ENCODE results near the gene PUS3.
"Not testable (repeated sequence)": the region's sequence is repeated elsewhere in the genome, so short reads cannot be mapped to it uniquely, and the experiment has no call there.

Gene PUS3

GRCh38 chr11:125918140-125918840 is 15.3 kb upstream of the PUS3 start:
- no peaks in the 10 kb centered on the region for H3K9me3 ChIP-seq (ENCODE audit: control insufficient read depth in 5 of 5, low read length in 5 of 5)
- H3K27ac ChIP-seq (ENCODE audit: low read depth, low read length): no peak overlapping the region
- no peaks in the 10 kb centered on the region for H3K4me1 ChIP-seq (ENCODE audit: control insufficient read depth in 5 of 5, insufficient read depth in 5 of 5, low read length in 5 of 5)
- peaks cover 3 to 11% (median 10%) of the 10 kb centered on the region in 5 donors for H3K27me3 ChIP-seq (ENCODE audit: control insufficient read depth in 5 of 5, insufficient read depth in 4 of 5, low read length in 5 of 5)
- H3K9ac ChIP-seq (ENCODE audit: low read length in 5 of 5): no peak overlapping the region
- H3K4me3 ChIP-seq (ENCODE audit: low read depth in 1 of 5, low read length in 5 of 5): no peak overlapping the region
- H3K36me3 ChIP-seq (ENCODE audit: control insufficient read depth in 5 of 5, insufficient read depth in 5 of 5, low read length in 5 of 5): no peaks in the 10 kb centered on the region

- no peaks in the 10 kb centered on the region for H3K9me3 ChIP-seq (ENCODE audit: control insufficient read depth in 5 of 5, low read length in 5 of 5)
- H3K27me3 ChIP-seq (ENCODE audit: control insufficient read depth in 5 of 5, insufficient read depth in 4 of 5, low read length in 5 of 5): peaks cover 3 to 11% (median 10%) of the 10 kb centered on the region in 5 donors
- no peaks in the 10 kb centered on the region for H3K36me3 ChIP-seq (ENCODE audit: control insufficient read depth in 5 of 5, insufficient read depth in 5 of 5, low read length in 5 of 5)
- no peaks in the 10 kb centered on the region for H3K4me1 ChIP-seq (ENCODE audit: control insufficient read depth in 5 of 5, insufficient read depth in 5 of 5, low read length in 5 of 5)
- H3K27ac ChIP-seq (ENCODE audit: low read depth, low read length): no peak overlapping the region
- no peak overlapping the region for H3K4me3 ChIP-seq (ENCODE audit: low read depth in 1 of 5, low read length in 5 of 5)
- no peak overlapping the region for H3K9ac ChIP-seq (ENCODE audit: low read length in 5 of 5)
Measured at GRCh38 chr11:125916683-125917347, 13.8 kb upstream of the PUS3 start.

- H3K27ac ChIP-seq (ENCODE audit: low read depth, low read length); H3K36me3 ChIP-seq (ENCODE audit: control insufficient read depth in 5 of 5, insufficient read depth in 5 of 5, low read length in 5 of 5); H3K4me3 ChIP-seq (ENCODE audit: low read depth in 1 of 5, low read length in 5 of 5); H3K4me1 ChIP-seq (ENCODE audit: control insufficient read depth in 5 of 5, insufficient read depth in 5 of 5, low read length in 5 of 5); H3K9me3 ChIP-seq (ENCODE audit: control insufficient read depth in 5 of 5, low read length in 5 of 5); H3K9ac ChIP-seq (ENCODE audit: low read length in 5 of 5): not testable (repeated sequence)
- peaks cover under 1 to 13% (median 10%) of the 10 kb centered on the region in 5 donors for H3K27me3 ChIP-seq (ENCODE audit: control insufficient read depth in 5 of 5, insufficient read depth in 4 of 5, low read length in 5 of 5)
Measured at GRCh38 chr11:125914601-125915000, 11.6 kb upstream of the PUS3 start.

GRCh38 chr11:125910226-125910849 is 7.3 kb upstream of the PUS3 start:
- Histone ChIP-seq H3K27me3 (ENCODE audit: control insufficient read depth in 5 of 5, insufficient read depth in 4 of 5, low read length in 5 of 5) (peaks cover 0 to 9% (median 5%) of the 10 kb centered on the region in 5 donors), H3K9ac (ENCODE audit: low read length in 5 of 5) (no peak overlapping the region), H3K4me1 (ENCODE audit: control insufficient read depth in 5 of 5, insufficient read depth in 5 of 5, low read length in 5 of 5) (no peaks in the 10 kb centered on the region), H3K9me3 (ENCODE audit: control insufficient read depth in 5 of 5, low read length in 5 of 5) (no peaks in the 10 kb centered on the region), H3K27ac (ENCODE audit: low read depth, low read length) (no peak overlapping the region), H3K4me3 (ENCODE audit: low read depth in 1 of 5, low read length in 5 of 5) (no peak overlapping the region), H3K36me3 (ENCODE audit: control insufficient read depth in 5 of 5, insufficient read depth in 5 of 5, low read length in 5 of 5) (no peaks in the 10 kb centered on the region)

GRCh38 chr11:125904678-125905077 is 1.7 kb upstream of the PUS3 start:
- peaks cover 4 to 7% (median 5%) of the 10 kb centered on the region in 5 donors for H3K36me3 ChIP-seq (ENCODE audit: control insufficient read depth in 5 of 5, insufficient read depth in 5 of 5, low read length in 5 of 5)
- H3K27me3 ChIP-seq (ENCODE audit: control insufficient read depth in 5 of 5, insufficient read depth in 4 of 5, low read length in 5 of 5): peaks cover 9 to 23% (median 13%) of the 10 kb centered on the region in 5 donors
- H3K9me3 ChIP-seq (ENCODE audit: control insufficient read depth in 5 of 5, low read length in 5 of 5): no peaks in the 10 kb centered on the region
- peaks cover 4 to 24% (median 20%) of the 10 kb centered on the region in 5 donors for H3K4me1 ChIP-seq (ENCODE audit: control insufficient read depth in 5 of 5, insufficient read depth in 5 of 5, low read length in 5 of 5)
- peak overlapping the region in 2 of 5 donors; percentile 23 to 91 for H3K4me3 ChIP-seq (ENCODE audit: low read depth in 1 of 5, low read length in 5 of 5)
- no peak overlapping the region for H3K9ac ChIP-seq (ENCODE audit: low read length in 5 of 5)
- H3K27ac ChIP-seq (ENCODE audit: low read depth, low read length): no peak overlapping the region

- peaks cover 9 to 22% (median 13%) of the 10 kb centered on the region in 5 donors for H3K27me3 ChIP-seq (ENCODE audit: control insufficient read depth in 5 of 5, insufficient read depth in 4 of 5, low read length in 5 of 5)
- H3K4me3 ChIP-seq (ENCODE audit: low read depth in 1 of 5, low read length in 5 of 5): peak within 1 kb of the TSS; percentile 62 to 95 (median 82)
- H3K9me3 ChIP-seq (ENCODE audit: control insufficient read depth in 5 of 5, low read length in 5 of 5): no peaks in the 10 kb centered on the region
- H3K4me1 ChIP-seq (ENCODE audit: control insufficient read depth in 5 of 5, insufficient read depth in 5 of 5, low read length in 5 of 5): peaks cover 4 to 24% (median 20%) of the 10 kb centered on the region in 5 donors
- H3K9ac ChIP-seq (ENCODE audit: low read length in 5 of 5): no peak within 1 kb of the TSS
- no peak within 1 kb of the TSS for H3K27ac ChIP-seq (ENCODE audit: low read depth, low read length)
- peaks cover 11 to 14% (median 12%) of the 10 kb centered on the region in 5 donors for H3K36me3 ChIP-seq (ENCODE audit: control insufficient read depth in 5 of 5, insufficient read depth in 5 of 5, low read length in 5 of 5)
Measured at GRCh38 chr11:125903711-125904659, 979 bp upstream of the PUS3 start, which contains the start of gene DDX25. DDX25 (plus strand) TSS chr11:125904508; CDS start chr11:125904518, 10 bp downstream.

- Histone ChIP-seq H3K4me1 (ENCODE audit: control insufficient read depth in 5 of 5, insufficient read depth in 5 of 5, low read length in 5 of 5) (peaks cover 4 to 24% (median 20%) of the 10 kb centered on the region in 5 donors), H3K27ac (ENCODE audit: low read depth, low read length) (peak overlapping the region; percentile 93), H3K9me3 (ENCODE audit: control insufficient read depth in 5 of 5, low read length in 5 of 5) (no peaks in the 10 kb centered on the region)
Measured at GRCh38 chr11:125902277-125902926, 604 bp downstream of the PUS3 start.

GRCh38 chr11:125901872-125902271 is 1.1 kb downstream of the PUS3 start:
- H3K4me3 ChIP-seq (ENCODE audit: low read depth in 1 of 5, low read length in 5 of 5): no peak overlapping the region

More at GRCh38 chr11:125902277-125902926, 604 bp downstream of the PUS3 start:
- Histone ChIP-seq H3K36me3 (ENCODE audit: control insufficient read depth in 5 of 5, insufficient read depth in 5 of 5, low read length in 5 of 5) (peaks cover 12 to 16% (median 13%) of the 10 kb centered on the region in 5 donors), H3K27me3 (ENCODE audit: control insufficient read depth in 5 of 5, insufficient read depth in 4 of 5, low read length in 5 of 5) (peaks cover 9 to 19% (median 13%) of the 10 kb centered on the region in 5 donors), H3K4me3 (ENCODE audit: low read depth in 1 of 5, low read length in 5 of 5) (peak overlapping the region; percentile 62 to 95 (median 82)), H3K9ac (ENCODE audit: low read length in 5 of 5) (peak overlapping the region; percentile 69 to 97 (median 92))

GRCh38 chr11:125892994-125893393 is 10.0 kb downstream of the PUS3 start:
- Histone ChIP-seq H3K36me3 (ENCODE audit: control insufficient read depth in 5 of 5, insufficient read depth in 5 of 5, low read length in 5 of 5) (peaks cover 13 to 28% (median 25%) of the 10 kb centered on the region in 5 donors), H3K27me3 (ENCODE audit: control insufficient read depth in 5 of 5, insufficient read depth in 4 of 5, low read length in 5 of 5) (no peaks in the 10 kb centered on the region), H3K9ac (ENCODE audit: low read length in 5 of 5) (no peak overlapping the region), H3K4me3 (ENCODE audit: low read depth in 1 of 5, low read length in 5 of 5) (no peak overlapping the region), H3K4me1 (ENCODE audit: control insufficient read depth in 5 of 5, insufficient read depth in 5 of 5, low read length in 5 of 5) (peaks cover 0 to 11% (median 4%) of the 10 kb centered on the region in 5 donors), H3K27ac (ENCODE audit: low read depth, low read length) (no peak overlapping the region), H3K9me3 (ENCODE audit: control insufficient read depth in 5 of 5, low read length in 5 of 5) (no peaks in the 10 kb centered on the region)

More at GRCh38 chr11:125901872-125902271, 1.1 kb downstream of the PUS3 start:
- peaks cover 9 to 19% (median 13%) of the 10 kb centered on the region in 5 donors for H3K27me3 ChIP-seq (ENCODE audit: control insufficient read depth in 5 of 5, insufficient read depth in 4 of 5, low read length in 5 of 5)
- H3K9ac ChIP-seq (ENCODE audit: low read length in 5 of 5): no peak overlapping the region
- no peaks in the 10 kb centered on the region for H3K9me3 ChIP-seq (ENCODE audit: control insufficient read depth in 5 of 5, low read length in 5 of 5)
- peaks cover 4 to 24% (median 20%) of the 10 kb centered on the region in 5 donors for H3K4me1 ChIP-seq (ENCODE audit: control insufficient read depth in 5 of 5, insufficient read depth in 5 of 5, low read length in 5 of 5)
- H3K36me3 ChIP-seq (ENCODE audit: control insufficient read depth in 5 of 5, insufficient read depth in 5 of 5, low read length in 5 of 5): peaks cover 12 to 16% (median 13%) of the 10 kb centered on the region in 5 donors
- no peak overlapping the region for H3K27ac ChIP-seq (ENCODE audit: low read depth, low read length)

Data from subcutaneous abdominal adipose tissue (tissue), 5 donors.